NCI-H1436 (cell line): ENCODE measurements around the gene FOXN4.
A peak's percentile ranks its signal among the peaks of the same experiment; 100 is the strongest.
"Not testable (repeated sequence)": the region's sequence is repeated elsewhere in the genome, so short reads cannot be mapped to it uniquely, and the experiment has no call there.

Experiments
- DNase-seq: peaks from one replicate; lab custom pipeline; 2025; lab: John Stamatoyannopoulos, UW

FOXN4 gene

GRCh38 chr12:109308534-109309380 is at the start of gene FOXN4:
Gene FOXN4 (minus strand): TSS chr12:109309284. CDS start chr12:109308321, 963 bp downstream.
- no peak for DNase-seq

GRCh38 chr12:109358154-109358869 is 49.2 kb upstream of the FOXN4 start:
- DNase-seq, result no peak

GRCh38 chr12:109357032-109357431 is 47.9 kb upstream of the FOXN4 start:
- no peak for DNase-seq

GRCh38 chr12:109356577-109356976 is 47.5 kb upstream of the FOXN4 start:
- no peak for DNase-seq

GRCh38 chr12:109352184-109352583 is 43.1 kb upstream of the FOXN4 start:
- DNase-seq, result no peak

GRCh38 chr12:109347589-109347988 is 38.5 kb upstream of the FOXN4 start, which contains the start of gene MYO1H:
Gene MYO1H (plus strand): TSS chr12:109347900. CDS start chr12:109347961, 61 bp downstream.
- no peak for DNase-seq

- DNase-seq, result no peak
These were observed 37.8 kb upstream of the FOXN4 start for GRCh38 chr12:109346920-109347319.

GRCh38 chr12:109345428-109345827 is 36.3 kb upstream of the FOXN4 start:
- no peak for DNase-seq

- no peak for DNase-seq
These were observed 34.6 kb upstream of the FOXN4 start for GRCh38 chr12:109343677-109344076.

- no peak for DNase-seq
These were observed 27.5 kb upstream of the FOXN4 start for GRCh38 chr12:109336593-109336992.

GRCh38 chr12:109334887-109335286 is 25.8 kb upstream of the FOXN4 start:
- DNase-seq, result no peak

GRCh38 chr12:109331301-109331952 is 22.3 kb upstream of the FOXN4 start:
- DNase-seq, result no peak

GRCh38 chr12:109330282-109331230 is 21.5 kb upstream of the FOXN4 start:
- no peak for DNase-seq

- no peak for DNase-seq
These were observed 20.6 kb upstream of the FOXN4 start for GRCh38 chr12:109329686-109330085.

- DNase-seq, result no peak
These were observed 19.9 kb upstream of the FOXN4 start for GRCh38 chr12:109329003-109329402.

- not testable (repeated sequence) for DNase-seq
These were observed 12.2 kb upstream of the FOXN4 start for GRCh38 chr12:109321294-109321693.

GRCh38 chr12:109310247-109311125 is 1.4 kb upstream of the FOXN4 start:
- DNase-seq, result peak; percentile 56

- DNase-seq, result no peak
These were observed 530 bp upstream of the FOXN4 start for GRCh38 chr12:109309381-109310246.

- DNase-seq, result no peak
These were observed 2.0 kb downstream of the FOXN4 start for GRCh38 chr12:109307051-109307450.
